Epithelial cell of esophagus (primary cell): ENCODE results near the gene ISLR.

Source experiments
- DNase-seq: peaks from one replicate; pipeline ENCODE4 v3.0.0; 2010; ENCODE audit warnings: low read depth
- H3K4me3 ChIP-seq: 2 replicates; pipeline ENCODE4 v1.5.1; 2011; ENCODE audit warnings: mild to moderate bottlenecking, low read length, control low read depth
- TF ChIP-seq, protein P1 (sequence below): IDR thresholded peaks from 2 replicates; pipeline ENCODE4 v1.5.1; 2011; ENCODE audit warnings: low read depth, mild to moderate bottlenecking, low read length, control low read depth, inconsistent platforms; ENCODE audit not compliant: insufficient read depth; ENCODE audit errors: missing control alignments

Gene ISLR

DNA sequence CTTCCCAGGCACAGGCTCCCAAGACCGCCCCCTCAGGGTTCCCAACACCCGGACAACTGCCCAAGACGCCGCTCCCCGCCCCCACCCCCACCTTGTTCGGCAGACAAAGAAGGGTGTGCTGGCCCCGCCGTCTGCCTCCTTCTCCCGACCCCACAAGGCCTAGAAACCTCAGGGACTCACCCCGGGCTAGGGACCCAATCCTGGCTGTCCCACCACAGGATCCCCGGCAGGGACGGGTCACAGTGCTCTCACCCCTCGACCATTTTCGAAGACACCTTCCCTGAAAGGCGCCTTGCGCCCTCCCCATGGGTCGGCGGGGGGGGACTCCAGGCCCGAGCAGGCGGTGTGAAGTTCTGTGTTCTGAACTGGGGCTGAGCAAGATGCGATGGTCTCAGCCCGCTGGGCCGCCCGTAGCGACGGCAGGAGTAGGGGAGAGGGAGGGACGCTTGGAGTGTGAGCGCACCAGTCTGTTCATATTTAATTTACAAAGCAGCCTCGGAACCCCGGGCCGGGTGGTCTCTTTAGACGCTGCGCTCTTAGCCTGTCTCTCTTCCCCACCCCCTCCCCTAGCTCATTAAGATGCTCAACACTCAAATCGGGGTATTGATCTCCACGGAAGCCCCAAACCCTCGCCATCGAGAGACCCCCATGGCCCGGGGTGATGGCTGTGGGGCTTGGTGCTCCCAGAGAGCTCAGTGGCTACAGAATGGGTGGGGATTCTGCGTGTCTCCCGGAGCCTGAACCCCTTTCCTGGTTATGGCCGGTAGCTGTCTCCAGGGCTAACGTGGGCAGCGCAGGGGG is 44.5 kb upstream of the ISLR start:
- no peak overlapping the region for H3K4me3 ChIP-seq
- DNase-seq, result no peak
- TF ChIP-seq, protein P1, sequence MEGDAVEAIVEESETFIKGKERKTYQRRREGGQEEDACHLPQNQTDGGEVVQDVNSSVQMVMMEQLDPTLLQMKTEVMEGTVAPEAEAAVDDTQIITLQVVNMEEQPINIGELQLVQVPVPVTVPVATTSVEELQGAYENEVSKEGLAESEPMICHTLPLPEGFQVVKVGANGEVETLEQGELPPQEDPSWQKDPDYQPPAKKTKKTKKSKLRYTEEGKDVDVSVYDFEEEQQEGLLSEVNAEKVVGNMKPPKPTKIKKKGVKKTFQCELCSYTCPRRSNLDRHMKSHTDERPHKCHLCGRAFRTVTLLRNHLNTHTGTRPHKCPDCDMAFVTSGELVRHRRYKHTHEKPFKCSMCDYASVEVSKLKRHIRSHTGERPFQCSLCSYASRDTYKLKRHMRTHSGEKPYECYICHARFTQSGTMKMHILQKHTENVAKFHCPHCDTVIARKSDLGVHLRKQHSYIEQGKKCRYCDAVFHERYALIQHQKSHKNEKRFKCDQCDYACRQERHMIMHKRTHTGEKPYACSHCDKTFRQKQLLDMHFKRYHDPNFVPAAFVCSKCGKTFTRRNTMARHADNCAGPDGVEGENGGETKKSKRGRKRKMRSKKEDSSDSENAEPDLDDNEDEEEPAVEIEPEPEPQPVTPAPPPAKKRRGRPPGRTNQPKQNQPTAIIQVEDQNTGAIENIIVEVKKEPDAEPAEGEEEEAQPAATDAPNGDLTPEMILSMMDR, result no peak

DNA sequence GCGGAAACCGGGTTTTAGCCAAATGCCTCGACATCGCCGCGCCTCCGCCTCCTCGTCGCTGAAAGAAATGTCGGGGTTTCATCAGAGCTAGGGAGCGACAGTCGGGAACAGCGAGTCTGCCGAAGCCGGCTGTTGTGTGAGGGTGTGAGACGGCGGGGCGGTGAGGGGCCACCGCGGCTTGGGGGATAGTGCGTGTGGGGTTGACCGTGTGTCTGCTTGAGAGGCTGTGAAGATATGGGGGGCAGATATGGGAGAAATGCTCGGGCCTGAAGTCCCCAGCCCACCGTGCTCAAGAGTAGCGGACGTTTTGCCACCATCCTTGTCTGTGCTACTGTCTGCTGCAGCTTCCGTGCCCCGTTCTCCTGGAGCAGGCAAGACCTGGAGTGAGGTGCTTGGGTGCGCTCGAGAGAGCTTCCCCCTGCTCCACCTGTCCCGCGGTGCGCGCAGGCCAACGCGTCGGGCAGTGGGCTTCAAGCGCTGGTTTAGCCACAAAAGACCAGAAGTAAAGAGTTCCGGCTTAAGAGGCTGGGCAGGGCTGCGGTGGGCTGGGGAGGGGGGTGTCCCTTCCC is 43.8 kb upstream of the ISLR start:
- no peak for DNase-seq
- TF ChIP-seq, protein P1, result no peak
- H3K4me3 ChIP-seq, result no peak overlapping the region

DNA sequence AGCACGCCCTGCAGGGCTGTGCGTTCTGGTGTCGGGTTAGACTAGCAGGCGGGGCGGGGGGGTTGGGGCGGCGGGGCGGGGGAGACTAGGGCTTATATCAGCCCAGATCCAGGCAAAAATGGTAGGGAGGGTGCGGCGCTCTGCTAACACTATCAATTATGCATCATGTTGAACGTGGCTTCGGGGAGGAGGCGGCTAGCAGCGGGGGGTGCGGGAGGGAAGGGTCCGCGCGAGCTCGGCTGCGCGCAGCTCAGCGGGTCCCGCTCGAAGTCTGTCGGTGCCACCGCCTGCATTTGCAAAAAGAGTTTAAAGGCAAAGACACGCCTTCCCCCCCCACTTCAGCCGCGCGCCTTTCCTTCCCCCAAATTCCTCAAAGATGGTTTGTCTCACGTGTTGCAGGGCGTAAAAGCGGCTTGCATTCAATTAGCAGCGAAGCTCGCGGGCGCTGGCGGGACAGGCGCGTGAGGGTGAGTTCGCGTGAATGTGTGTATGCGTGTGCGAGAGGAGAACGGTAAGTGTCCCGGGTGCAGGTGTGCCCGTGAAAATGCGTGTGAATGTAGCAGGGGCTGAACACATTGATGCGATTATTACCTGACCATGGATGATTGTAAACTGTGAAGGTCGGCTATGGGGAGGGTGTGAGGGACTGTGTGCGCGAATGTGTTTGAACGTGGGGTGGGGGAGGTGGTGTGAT is 43.2 kb upstream of the ISLR start, which contains the start of gene ISLR2:
TSS of gene ISLR2 (plus strand) at position 432 of the 694 bp plus-strand sequence. CDS start 2,169 bp downstream, outside the sequence.
- no peak within 1 kb of the TSS for H3K4me3 ChIP-seq
- no peak for DNase-seq

GRCh38 chr15:74130849-74131627 is 42.5 kb upstream of the ISLR start:
- TF ChIP-seq, protein P1, result no peak
- H3K4me3 ChIP-seq, result no peak overlapping the region
- no peak for DNase-seq

More for the DNA sequence above, 43.2 kb upstream of the ISLR start, which contains the start of gene ISLR2:
- TF ChIP-seq, protein P1, result no peak

DNA sequence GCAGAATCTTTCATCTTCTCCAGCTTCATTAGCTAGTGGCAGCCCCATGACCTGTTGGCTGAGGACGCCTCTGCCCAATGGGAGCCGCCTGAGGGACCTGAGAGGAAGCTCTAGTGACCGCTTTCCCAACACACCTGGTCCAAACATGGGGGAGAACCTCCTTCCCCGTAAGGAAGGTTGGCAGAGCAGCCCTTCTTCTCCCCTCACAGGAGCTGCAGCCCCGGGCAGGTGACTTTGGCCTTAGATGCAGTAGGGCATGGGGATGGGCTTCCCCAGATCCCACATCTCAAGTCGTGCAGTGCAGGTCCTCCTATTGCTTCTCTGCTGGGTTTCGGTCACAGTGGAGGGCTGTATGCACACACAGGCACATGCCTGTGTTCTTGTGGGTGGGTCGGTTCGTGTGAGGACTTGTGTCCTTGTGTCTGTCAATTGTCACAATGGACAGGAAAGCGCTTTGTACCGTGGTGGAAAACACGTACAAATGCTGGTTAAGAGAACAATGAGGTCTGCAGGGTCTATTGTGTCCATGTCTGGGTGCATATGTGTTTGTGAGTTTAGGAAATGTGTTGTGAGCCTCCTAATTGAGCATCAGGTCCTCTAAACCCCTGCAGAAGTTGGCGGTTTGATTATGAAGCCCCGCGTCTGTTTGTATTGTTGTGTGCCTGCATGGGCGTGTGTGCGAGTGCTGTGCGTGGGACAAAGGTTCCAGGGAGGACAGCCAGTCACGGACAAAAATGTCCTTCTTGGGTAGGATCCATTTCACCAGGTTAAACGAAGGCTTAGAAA is 41.7 kb upstream of the ISLR start:
- DNase-seq, result no peak
- H3K4me3 ChIP-seq, result no peak overlapping the region
- TF ChIP-seq, protein P1, result no peak
